22Rv1 (cell line): ENCODE measurements around the gene VEGFD.

Source experiments
- CTCF ChIP-seq: fragments of 450-650 bp; IDR thresholded peaks from 2 replicates; pipeline ENCODE4 v1.5.1; 2017; ENCODE audit warnings: mild to moderate bottlenecking
- ZFX ChIP-seq: fragments of 450-650 bp; IDR thresholded peaks from 2 replicates; pipeline ENCODE4 v1.6.1; 2017; ENCODE audit warnings: antibody characterized with exemption, borderline replicate concordance

- TF ChIP-seq CTCF (no peak), ZFX (no peak)
Measured at GRCh38 chrX:15319075-15319474, 65.1 kb downstream of the VEGFD start.
